MM.1S (cell line): ENCODE data around the gene MPI.

Experiments used
- DNase-seq: peaks from one replicate; pipeline ENCODE4 v3.0.0-alpha.2; 2015
- H2AFZ ChIP-seq: fragments of 300-600 bp; sonication (generic); 2 replicates; pipeline ENCODE4 v1.6.0; 2016; ENCODE audit warnings: antibody characterized with exemption, low read length
- H3F3A ChIP-seq: fragments of 300-600 bp; sonication (generic); 2 replicates; pipeline ENCODE4 v1.6.1; 2016; ENCODE audit warnings: mild to moderate bottlenecking, antibody characterized with exemption, low read length, moderate library complexity, mixed read lengths; ENCODE audit not compliant: insufficient read depth
- H3K27ac ChIP-seq: fragments of 300-600 bp; sonication (generic); 2 replicates; pipeline ENCODE4 v1.5.1; 2016; ENCODE audit warnings: mild to moderate bottlenecking, low read length
- H3K27me3 ChIP-seq: fragments of 300-600 bp; sonication (generic); replicated peaks from 2 replicates; pipeline ENCODE4 v1.6.0; 2016; ENCODE audit warnings: low read length; ENCODE audit not compliant: insufficient read depth
- H3K36me3 ChIP-seq: fragments of 300-600 bp; sonication (generic); replicated peaks from 2 replicates; pipeline ENCODE4 v1.6.1; 2016; ENCODE audit warnings: mild to moderate bottlenecking, low read length, mixed read lengths; ENCODE audit not compliant: insufficient read depth
- H3K4me1 ChIP-seq: fragments of 300-600 bp; sonication (generic); 2 replicates; pipeline ENCODE4 v1.6.1; 2016; ENCODE audit warnings: low read length, mixed read lengths
- H3K4me2 ChIP-seq: fragments of 300-600 bp; sonication (generic); 2 replicates; pipeline ENCODE4 v1.6.0; 2016; ENCODE audit warnings: low read depth, low read length
- H3K4me3 ChIP-seq: fragments of 300-600 bp; sonication (generic); 2 replicates; pipeline ENCODE4 v1.5.1; 2016; ENCODE audit warnings: low read length, mixed read lengths
- H3K79me2 ChIP-seq: fragments of 300-600 bp; sonication (generic); 2 replicates; pipeline ENCODE4 v1.6.1; 2016; ENCODE audit warnings: mixed run types, low read length, mixed read lengths
- H3K9ac ChIP-seq: fragments of 300-600 bp; sonication (generic); 2 replicates; pipeline ENCODE4 v1.6.1; 2016; ENCODE audit warnings: low read length, mixed read lengths
- H3K9me2 ChIP-seq: fragments of 300-600 bp; sonication (generic); replicated peaks from 2 replicates; pipeline ENCODE4 v1.6.1; 2016; ENCODE audit warnings: mild to moderate bottlenecking, low read length, mixed read lengths; ENCODE audit not compliant: insufficient read depth
- H3K9me3 ChIP-seq: fragments of 300-600 bp; sonication (generic); replicated peaks from 2 replicates; pipeline ENCODE4 v1.6.1; 2016; ENCODE audit warnings: mild to moderate bottlenecking, low read length, mixed read lengths; ENCODE audit not compliant: insufficient read depth
- H4K20me1 ChIP-seq: fragments of 300-600 bp; sonication (generic); 2 replicates; pipeline ENCODE4 v1.6.1; 2016; ENCODE audit warnings: mild to moderate bottlenecking, low read length, moderate library complexity, mixed read lengths; ENCODE audit not compliant: insufficient read depth
- CTCF ChIP-seq: fragments of 300-600 bp; sonication (generic); IDR thresholded peaks from 2 replicates; pipeline ENCODE4 v1.5.1; 2016; ENCODE audit warnings: antibody characterized with exemption, low read length, mixed read lengths
- EZH2 ChIP-seq: fragments of 300-600 bp; sonication (generic); optimal IDR thresholded peaks from 2 replicates; pipeline ENCODE3; 2017; ENCODE audit warnings: low read depth, mild to moderate bottlenecking, antibody characterized with exemption, low read length, mixed read lengths
- EZH2phosphoT487 ChIP-seq: fragments of 300-600 bp; sonication (generic); IDR thresholded peaks from 2 replicates; pipeline ENCODE4 v1.6.1; 2018; ENCODE audit warnings: antibody characterized with exemption, low read length

Gene MPI

GRCh38 chr15:74869726-74870407 lies 20.0 kb upstream of the MPI start:
- Histone ChIP-seq H3K4me2 (peak overlapping the region; percentile 42; the same call in 1 of the 2 replicates), H3F3A (peaks cover 15% of the 10 kb centered on the region), H3K27ac (peak overlapping the region; percentile 38), H3K9ac (no peak overlapping the region; the same call in 1 of the 2 replicates), H3K4me3 (no peak overlapping the region), H3K79me2 (peaks cover 77% of the 10 kb centered on the region), H3K36me3 (0 out of 2 replicates have a peak, but pooled peaks cover 4% of the 10 kb centered on the region), H3K9me3 (no peaks in the 10 kb centered on the region), H4K20me1 (0 out of 2 replicates have a peak, but pooled peaks cover 6% of the 10 kb centered on the region), H3K9me2 (no peaks in the 10 kb centered on the region), H2AFZ (no peak overlapping the region), H3K4me1 (peaks cover 25% of the 10 kb centered on the region), H3K27me3 (no peaks in the 10 kb centered on the region)
- TF ChIP-seq CTCF (no peak), EZH2 (no peak), EZH2phosphoT487 (no peak)
- DNase-seq, result peak; percentile 30

GRCh38 chr15:74870436-74871215 lies 19.2 kb upstream of the MPI start:
- Histone ChIP-seq H3K27ac (peak overlapping the region; percentile 38), H4K20me1 (0 out of 2 replicates have a peak, but pooled peaks cover 6% of the 10 kb centered on the region), H3K4me1 (peaks cover 25% of the 10 kb centered on the region), H2AFZ (no peak overlapping the region), H3K9me3 (no peaks in the 10 kb centered on the region), H3K27me3 (no peaks in the 10 kb centered on the region), H3K9me2 (no peaks in the 10 kb centered on the region), H3K36me3 (0 out of 2 replicates have a peak, but pooled peaks cover 4% of the 10 kb centered on the region), H3K4me3 (no peak overlapping the region), H3K79me2 (peaks cover 72% of the 10 kb centered on the region), H3K4me2 (peak overlapping the region; percentile 42; the same call in 1 of the 2 replicates), H3F3A (peaks cover 15% of the 10 kb centered on the region), H3K9ac (peak overlapping the region; percentile 7; the same call in 1 of the 2 replicates)
- no peak for DNase-seq
- TF ChIP-seq EZH2 (no peak), CTCF (no peak), EZH2phosphoT487 (no peak)

GRCh38 chr15:74872702-74873035 lies 17.2 kb upstream of the MPI start:
- TF ChIP-seq EZH2phosphoT487 (no peak), CTCF (no peak), EZH2 (no peak)
- Histone ChIP-seq H3K36me3 (no peaks in the 10 kb centered on the region), H3K79me2 (peaks cover 52% of the 10 kb centered on the region), H3K9me3 (no peaks in the 10 kb centered on the region), H3K4me2 (peak overlapping the region; percentile 56), H3K9ac (peak overlapping the region; percentile 85), H4K20me1 (0 out of 2 replicates have a peak, but pooled peaks cover 6% of the 10 kb centered on the region), H3K9me2 (no peaks in the 10 kb centered on the region), H2AFZ (peak overlapping the region; percentile 74; the same call in 1 of the 2 replicates), H3K4me1 (peaks cover 25% of the 10 kb centered on the region), H3K4me3 (peak overlapping the region; percentile 81), H3K27me3 (no peaks in the 10 kb centered on the region), H3F3A (peaks cover 15% of the 10 kb centered on the region), H3K27ac (peak overlapping the region; percentile 62; the same call in 1 of the 2 replicates)
- no peak for DNase-seq
